K562 (cell line): ENCODE results near the gene SUOX. TPM values are rescaled to one million over a fixed set of nuclear protein-coding genes. Genes with fewer than 3 reads are reported as not detected.

Source experiments
- CEBPB ChIP-seq: fragments of 450-650 bp; IDR thresholded peaks from 2 replicates; pipeline ENCODE4 v1.6.1; 2016; ENCODE audit warnings: missing genetic modification characterization, missing compliant biosample characterization
- FOXJ2 ChIP-seq: fragments of 200-800 bp; sonication (Bioruptor generic); IDR thresholded peaks from 2 replicates; pipeline ENCODE4 v1.6.1; 2016; ENCODE audit warnings: missing genetic modification characterization, missing compliant biosample characterization
- GABPB2 ChIP-seq: fragments of 250-450 bp; sonication (Bioruptor Pico); conservative IDR thresholded peaks from 2 replicates; pipeline ENCODE4 v1.5.1; 2021; ENCODE audit warnings: mild to moderate bottlenecking
- HDAC2 ChIP-seq: fragments of 450-650 bp; IDR thresholded peaks from 2 replicates; pipeline ENCODE4 v1.6.1; 2016; ENCODE audit warnings: mild to moderate bottlenecking
- KLF1 ChIP-seq: fragments of 450-650 bp; IDR thresholded peaks from 2 replicates; pipeline ENCODE4 v1.6.1; 2016; ENCODE audit warnings: missing genetic modification characterization, missing compliant biosample characterization
- L3MBTL2 ChIP-seq: fragments of 450-650 bp; IDR thresholded peaks from 2 replicates; pipeline ENCODE4 v1.6.1; 2016; ENCODE audit warnings: mild to moderate bottlenecking, moderate library complexity
- NUFIP1 ChIP-seq: fragments of 450-650 bp; IDR thresholded peaks from 2 replicates; pipeline ENCODE4 v1.6.1; 2018; ENCODE audit not compliant: partially characterized antibody
- PHF20 ChIP-seq: fragments of 450-650 bp; IDR thresholded peaks from 2 replicates; pipeline ENCODE4 v1.6.1; 2018; ENCODE audit not compliant: partially characterized antibody
- PHF8 ChIP-seq: fragments of 200-600 bp; sonication (generic); IDR thresholded peaks from 2 replicates; pipeline ENCODE4 v1.6.1; 2012; ENCODE audit warnings: mixed run types, mild to moderate bottlenecking, inconsistent platforms, low read length, moderate library complexity, borderline replicate concordance
- RB1 ChIP-seq: fragments of 450-650 bp; IDR thresholded peaks from 2 replicates; pipeline ENCODE4 v1.6.1; 2017; ENCODE audit warnings: low read depth, mild to moderate bottlenecking
- ZNF77 ChIP-seq: fragments of 250-450 bp; sonication (Bioruptor Pico); IDR thresholded peaks from 2 replicates; pipeline ENCODE4 v1.5.0; 2020
- polyA plus RNA-seq, 8 experiments: library from polyadenylated mRNA; depleted of rRNA in 4 of 8; stranded (reverse) in 5 of 8; unstranded in 3 of 8; fragments of >200 nt; fragmentation: Nextera tagmentation in 2 of 8; fragmentation: Illumina TruSeq in 1 of 8; extraction: Ambion mirVana in 2 of 8; extraction: Trizol in 1 of 8; gene quantifications; 2 replicates each; pipeline versions ENCODE4 v1.2.1 to v1.2.3, GENCODE V29; 2011 to 2014; ENCODE audit warnings: inconsistent platforms in 1 of 8, missing spikeins in 1 of 8
- total RNA-seq, 7 experiments: library from RNA; depleted of rRNA in 6 of 7; stranded (reverse); fragments of >200 nt in 6 of 7; fragmentation: Illumina TruSeq in 2 of 7; extraction: Trizol in 2 of 7; gene quantifications; 2 replicates each; pipeline versions ENCODE4 v1.2.1 to v1.2.3, GENCODE V29; 2011 to 2021; ENCODE audit warnings: low replicate concordance in 1 of 7
- TF ChIP-seq, protein P1 (sequence below): fragments of 200-400 bp; formaldehyde crosslinking; IDR thresholded peaks from 2 replicates; pipeline ENCODE4 v1.6.1; 2017; ENCODE audit warnings: mild to moderate bottlenecking, low read depth, low read length, moderate library complexity
- TF ChIP-seq, protein P2 (sequence below): fragments of 200-600 bp; sonication (generic); IDR thresholded peaks from one replicate; pipeline ENCODE4 v1.6.1; 2012; ENCODE audit warnings: mild to moderate bottlenecking, low read depth, low read length, inconsistent platforms

The SUOX gene
- total and polyA plus RNA-seq, 9 of the 15 experiments (the other 6 are each of a cell fraction or from before 2014, with no cell fraction given): 9.2 to 39.7 (median 25.4) TPM

DNA sequence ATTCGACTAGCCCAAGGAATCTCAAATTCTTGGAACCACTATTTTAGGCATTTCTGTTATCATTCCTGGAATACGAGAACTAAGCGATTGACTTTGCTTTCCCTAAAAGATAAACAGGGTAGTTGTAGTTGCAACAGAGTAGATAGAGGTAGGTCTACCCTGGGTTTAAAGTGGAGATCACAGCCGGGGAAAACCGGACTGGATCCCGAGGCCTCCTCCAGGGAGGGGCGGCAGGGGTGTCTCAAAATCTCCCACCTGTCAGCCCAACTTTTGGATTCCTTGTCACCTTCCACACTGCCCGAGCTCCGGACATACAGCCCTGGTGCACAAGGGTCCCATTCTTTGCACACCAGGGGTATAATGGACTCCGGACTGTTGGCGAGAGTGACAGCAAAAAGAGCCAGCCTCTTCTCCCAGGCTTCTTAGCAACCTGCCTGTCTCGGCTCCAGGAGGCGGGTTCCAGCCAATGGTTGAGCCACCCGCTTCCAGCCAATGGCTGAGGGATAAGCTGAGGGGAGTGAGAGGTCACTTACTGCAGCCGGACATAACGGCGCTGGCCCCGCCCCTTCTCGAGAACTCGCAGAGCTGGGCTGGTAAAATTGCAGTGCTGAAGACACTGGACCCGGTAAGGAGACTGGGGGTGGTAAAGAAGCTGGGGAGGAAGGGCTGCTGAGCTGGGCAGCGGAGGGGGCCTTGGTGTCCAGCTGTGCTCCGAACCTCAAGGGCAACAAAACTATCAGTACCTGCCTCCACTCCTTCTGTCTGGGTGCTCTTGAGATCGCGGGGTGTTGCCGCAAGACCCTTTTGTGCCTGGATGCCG is at the start of gene SUOX (continued):
- TF ChIP-seq FOXJ2 (tag) (0 out of 2 replicates have a peak, but pooled peaks have one; percentile 47), PHF8 (peak; percentile 74; the same call in 1 of the 2 replicates), CEBPB (tag) (peak; percentile 46; the same call in 1 of the 2 replicates), PHF20 (no peak), GABPB2 (CRISPR knock-in tag) (no peak), L3MBTL2 (no peak), NUFIP1 (no peak), HDAC2 (0 out of 2 replicates have a peak, but pooled peaks have one; percentile 31), ZNF77 (no peak), KLF1 (tag) (no peak), RB1 (no peak)
- TF ChIP-seq, protein P1, sequence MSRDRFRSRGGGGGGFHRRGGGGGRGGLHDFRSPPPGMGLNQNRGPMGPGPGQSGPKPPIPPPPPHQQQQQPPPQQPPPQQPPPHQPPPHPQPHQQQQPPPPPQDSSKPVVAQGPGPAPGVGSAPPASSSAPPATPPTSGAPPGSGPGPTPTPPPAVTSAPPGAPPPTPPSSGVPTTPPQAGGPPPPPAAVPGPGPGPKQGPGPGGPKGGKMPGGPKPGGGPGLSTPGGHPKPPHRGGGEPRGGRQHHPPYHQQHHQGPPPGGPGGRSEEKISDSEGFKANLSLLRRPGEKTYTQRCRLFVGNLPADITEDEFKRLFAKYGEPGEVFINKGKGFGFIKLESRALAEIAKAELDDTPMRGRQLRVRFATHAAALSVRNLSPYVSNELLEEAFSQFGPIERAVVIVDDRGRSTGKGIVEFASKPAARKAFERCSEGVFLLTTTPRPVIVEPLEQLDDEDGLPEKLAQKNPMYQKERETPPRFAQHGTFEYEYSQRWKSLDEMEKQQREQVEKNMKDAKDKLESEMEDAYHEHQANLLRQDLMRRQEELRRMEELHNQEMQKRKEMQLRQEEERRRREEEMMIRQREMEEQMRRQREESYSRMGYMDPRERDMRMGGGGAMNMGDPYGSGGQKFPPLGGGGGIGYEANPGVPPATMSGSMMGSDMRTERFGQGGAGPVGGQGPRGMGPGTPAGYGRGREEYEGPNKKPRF: no peak
- TF ChIP-seq, protein P2, sequence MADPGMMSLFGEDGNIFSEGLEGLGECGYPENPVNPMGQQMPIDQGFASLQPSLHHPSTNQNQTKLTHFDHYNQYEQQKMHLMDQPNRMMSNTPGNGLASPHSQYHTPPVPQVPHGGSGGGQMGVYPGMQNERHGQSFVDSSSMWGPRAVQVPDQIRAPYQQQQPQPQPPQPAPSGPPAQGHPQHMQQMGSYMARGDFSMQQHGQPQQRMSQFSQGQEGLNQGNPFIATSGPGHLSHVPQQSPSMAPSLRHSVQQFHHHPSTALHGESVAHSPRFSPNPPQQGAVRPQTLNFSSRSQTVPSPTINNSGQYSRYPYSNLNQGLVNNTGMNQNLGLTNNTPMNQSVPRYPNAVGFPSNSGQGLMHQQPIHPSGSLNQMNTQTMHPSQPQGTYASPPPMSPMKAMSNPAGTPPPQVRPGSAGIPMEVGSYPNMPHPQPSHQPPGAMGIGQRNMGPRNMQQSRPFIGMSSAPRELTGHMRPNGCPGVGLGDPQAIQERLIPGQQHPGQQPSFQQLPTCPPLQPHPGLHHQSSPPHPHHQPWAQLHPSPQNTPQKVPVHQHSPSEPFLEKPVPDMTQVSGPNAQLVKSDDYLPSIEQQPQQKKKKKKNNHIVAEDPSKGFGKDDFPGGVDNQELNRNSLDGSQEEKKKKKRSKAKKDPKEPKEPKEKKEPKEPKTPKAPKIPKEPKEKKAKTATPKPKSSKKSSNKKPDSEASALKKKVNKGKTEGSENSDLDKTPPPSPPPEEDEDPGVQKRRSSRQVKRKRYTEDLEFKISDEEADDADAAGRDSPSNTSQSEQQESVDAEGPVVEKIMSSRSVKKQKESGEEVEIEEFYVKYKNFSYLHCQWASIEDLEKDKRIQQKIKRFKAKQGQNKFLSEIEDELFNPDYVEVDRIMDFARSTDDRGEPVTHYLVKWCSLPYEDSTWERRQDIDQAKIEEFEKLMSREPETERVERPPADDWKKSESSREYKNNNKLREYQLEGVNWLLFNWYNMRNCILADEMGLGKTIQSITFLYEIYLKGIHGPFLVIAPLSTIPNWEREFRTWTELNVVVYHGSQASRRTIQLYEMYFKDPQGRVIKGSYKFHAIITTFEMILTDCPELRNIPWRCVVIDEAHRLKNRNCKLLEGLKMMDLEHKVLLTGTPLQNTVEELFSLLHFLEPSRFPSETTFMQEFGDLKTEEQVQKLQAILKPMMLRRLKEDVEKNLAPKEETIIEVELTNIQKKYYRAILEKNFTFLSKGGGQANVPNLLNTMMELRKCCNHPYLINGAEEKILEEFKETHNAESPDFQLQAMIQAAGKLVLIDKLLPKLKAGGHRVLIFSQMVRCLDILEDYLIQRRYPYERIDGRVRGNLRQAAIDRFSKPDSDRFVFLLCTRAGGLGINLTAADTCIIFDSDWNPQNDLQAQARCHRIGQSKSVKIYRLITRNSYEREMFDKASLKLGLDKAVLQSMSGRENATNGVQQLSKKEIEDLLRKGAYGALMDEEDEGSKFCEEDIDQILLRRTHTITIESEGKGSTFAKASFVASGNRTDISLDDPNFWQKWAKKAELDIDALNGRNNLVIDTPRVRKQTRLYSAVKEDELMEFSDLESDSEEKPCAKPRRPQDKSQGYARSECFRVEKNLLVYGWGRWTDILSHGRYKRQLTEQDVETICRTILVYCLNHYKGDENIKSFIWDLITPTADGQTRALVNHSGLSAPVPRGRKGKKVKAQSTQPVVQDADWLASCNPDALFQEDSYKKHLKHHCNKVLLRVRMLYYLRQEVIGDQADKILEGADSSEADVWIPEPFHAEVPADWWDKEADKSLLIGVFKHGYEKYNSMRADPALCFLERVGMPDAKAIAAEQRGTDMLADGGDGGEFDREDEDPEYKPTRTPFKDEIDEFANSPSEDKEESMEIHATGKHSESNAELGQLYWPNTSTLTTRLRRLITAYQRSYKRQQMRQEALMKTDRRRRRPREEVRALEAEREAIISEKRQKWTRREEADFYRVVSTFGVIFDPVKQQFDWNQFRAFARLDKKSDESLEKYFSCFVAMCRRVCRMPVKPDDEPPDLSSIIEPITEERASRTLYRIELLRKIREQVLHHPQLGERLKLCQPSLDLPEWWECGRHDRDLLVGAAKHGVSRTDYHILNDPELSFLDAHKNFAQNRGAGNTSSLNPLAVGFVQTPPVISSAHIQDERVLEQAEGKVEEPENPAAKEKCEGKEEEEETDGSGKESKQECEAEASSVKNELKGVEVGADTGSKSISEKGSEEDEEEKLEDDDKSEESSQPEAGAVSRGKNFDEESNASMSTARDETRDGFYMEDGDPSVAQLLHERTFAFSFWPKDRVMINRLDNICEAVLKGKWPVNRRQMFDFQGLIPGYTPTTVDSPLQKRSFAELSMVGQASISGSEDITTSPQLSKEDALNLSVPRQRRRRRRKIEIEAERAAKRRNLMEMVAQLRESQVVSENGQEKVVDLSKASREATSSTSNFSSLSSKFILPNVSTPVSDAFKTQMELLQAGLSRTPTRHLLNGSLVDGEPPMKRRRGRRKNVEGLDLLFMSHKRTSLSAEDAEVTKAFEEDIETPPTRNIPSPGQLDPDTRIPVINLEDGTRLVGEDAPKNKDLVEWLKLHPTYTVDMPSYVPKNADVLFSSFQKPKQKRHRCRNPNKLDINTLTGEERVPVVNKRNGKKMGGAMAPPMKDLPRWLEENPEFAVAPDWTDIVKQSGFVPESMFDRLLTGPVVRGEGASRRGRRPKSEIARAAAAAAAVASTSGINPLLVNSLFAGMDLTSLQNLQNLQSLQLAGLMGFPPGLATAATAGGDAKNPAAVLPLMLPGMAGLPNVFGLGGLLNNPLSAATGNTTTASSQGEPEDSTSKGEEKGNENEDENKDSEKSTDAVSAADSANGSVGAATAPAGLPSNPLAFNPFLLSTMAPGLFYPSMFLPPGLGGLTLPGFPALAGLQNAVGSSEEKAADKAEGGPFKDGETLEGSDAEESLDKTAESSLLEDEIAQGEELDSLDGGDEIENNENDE: no peak
